ENCODE data around the gene MEGF6. TPM values are rescaled to one million over a fixed set of nuclear protein-coding genes. Genes with fewer than 3 reads are reported as not detected.

Gene MEGF6
- total RNA-seq, 1 donor from 2014 or later, result 6.4 TPM

- DNase-seq, result no peak
Observed at GRCh38 chr1:3469849-3470649, 141.3 kb downstream of the MEGF6 start.

- no peak for DNase-seq
Observed at GRCh38 chr1:3469104-3469848, 142.0 kb downstream of the MEGF6 start.

- no peak for DNase-seq
Observed at GRCh38 chr1:3468236-3469103, 142.8 kb downstream of the MEGF6 start.

GRCh38 chr1:3467096-3468036, 143.9 kb downstream of the MEGF6 start:
- no peak for DNase-seq

- no peak for DNase-seq
Observed at GRCh38 chr1:3466366-3467075, 144.8 kb downstream of the MEGF6 start.

GRCh38 chr1:3465935-3466321, 145.4 kb downstream of the MEGF6 start:
- DNase-seq, result no peak

GRCh38 chr1:3465091-3465934, 146.0 kb downstream of the MEGF6 start:
- DNase-seq, result no peak

GRCh38 chr1:3464649-3465025, 146.7 kb downstream of the MEGF6 start:
- no peak for DNase-seq

- no peak for DNase-seq
Observed at GRCh38 chr1:3463891-3464648, 147.2 kb downstream of the MEGF6 start.

- DNase-seq, result no peak
Observed at GRCh38 chr1:3463408-3463863, 147.9 kb downstream of the MEGF6 start.

GRCh38 chr1:3463013-3463385, 148.3 kb downstream of the MEGF6 start:
- DNase-seq, result no peak

- no peak for DNase-seq
Observed at GRCh38 chr1:3462356-3463012, 148.8 kb downstream of the MEGF6 start.

GRCh38 chr1:3461934-3462275, 149.4 kb downstream of the MEGF6 start:
- DNase-seq, result no peak

- DNase-seq, result no peak
Observed at GRCh38 chr1:3461238-3461933, 149.9 kb downstream of the MEGF6 start.

GRCh38 chr1:3460672-3461131, 150.6 kb downstream of the MEGF6 start:
- DNase-seq, result no peak

- no peak for DNase-seq
Observed at GRCh38 chr1:3459940-3460671, 151.2 kb downstream of the MEGF6 start.

All from occipital lobe (tissue), 2 donors.